ENCODE data around the gene ABLIM2.

ABLIM2 gene

DNA sequence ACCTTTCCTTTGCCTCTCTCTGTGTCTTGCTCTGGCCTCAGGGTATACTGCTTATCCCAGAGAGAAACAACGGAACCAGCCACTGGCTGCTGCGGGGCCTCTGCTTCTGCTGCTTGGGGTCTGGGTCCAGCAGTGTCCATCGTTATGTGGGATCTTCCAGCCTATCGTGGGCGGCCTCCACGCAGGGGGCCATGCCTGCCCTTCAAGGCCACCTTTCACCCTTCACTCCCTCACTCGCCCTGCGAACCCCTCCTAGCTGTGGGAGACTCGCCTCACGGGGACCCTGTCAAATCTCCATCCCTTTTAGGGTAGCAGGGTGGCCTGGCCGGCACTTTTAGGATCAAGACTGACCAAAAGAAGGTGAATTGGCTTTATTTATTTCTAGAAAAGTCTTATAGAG, 19.3 kb upstream of the ABLIM2 start:
- Histone ChIP-seq H3K4me1 (ENCODE audit: control insufficient read depth, insufficient read depth, low read length) (no peaks in the 10 kb centered on the region), H3K36me3 (ENCODE audit: control insufficient read depth, insufficient read depth, low read length) (no peaks in the 10 kb centered on the region), H3K9ac (ENCODE audit: low read length) (no peak overlapping the region), H3K27me3 (ENCODE audit: control insufficient read depth, insufficient read depth, low read length) (no peaks in the 10 kb centered on the region), H3K4me3 (ENCODE audit: low read length) (no peak overlapping the region), H3K27ac (ENCODE audit: low read depth, low read length) (no peak overlapping the region)

GRCh38 chr4:8177552-8177951, 18.9 kb upstream of the ABLIM2 start:
- H3K27me3 ChIP-seq (ENCODE audit: control insufficient read depth, insufficient read depth, low read length) = no peaks in the 10 kb centered on the region
- H3K36me3 ChIP-seq (ENCODE audit: control insufficient read depth, insufficient read depth, low read length) = no peaks in the 10 kb centered on the region
- no peak overlapping the region for H3K9ac ChIP-seq (ENCODE audit: low read length)
- H3K27ac ChIP-seq (ENCODE audit: low read depth, low read length) = no peak overlapping the region
- no peaks in the 10 kb centered on the region for H3K4me1 ChIP-seq (ENCODE audit: control insufficient read depth, insufficient read depth, low read length)
- H3K4me3 ChIP-seq (ENCODE audit: low read length) = no peak overlapping the region

- Histone ChIP-seq H3K9ac (ENCODE audit: low read length) (no peak overlapping the region), H3K27ac (ENCODE audit: low read depth, low read length) (no peak overlapping the region), H3K4me1 (ENCODE audit: control insufficient read depth, insufficient read depth, low read length) (no peaks in the 10 kb centered on the region), H3K27me3 (ENCODE audit: control insufficient read depth, insufficient read depth, low read length) (peaks cover 3% of the 10 kb centered on the region), H3K4me3 (ENCODE audit: low read length) (no peak overlapping the region), H3K36me3 (ENCODE audit: control insufficient read depth, insufficient read depth, low read length) (no peaks in the 10 kb centered on the region)
Observed at GRCh38 chr4:8176547-8177399, 18.2 kb upstream of the ABLIM2 start.

GRCh38 chr4:8175686-8176085, 17.1 kb upstream of the ABLIM2 start:
- Histone ChIP-seq H3K4me3 (ENCODE audit: low read length) (no peak overlapping the region), H3K9ac (ENCODE audit: low read length) (no peak overlapping the region), H3K4me1 (ENCODE audit: control insufficient read depth, insufficient read depth, low read length) (no peaks in the 10 kb centered on the region), H3K27me3 (ENCODE audit: control insufficient read depth, insufficient read depth, low read length) (peaks cover 3% of the 10 kb centered on the region), H3K36me3 (ENCODE audit: control insufficient read depth, insufficient read depth, low read length) (no peaks in the 10 kb centered on the region), H3K27ac (ENCODE audit: low read depth, low read length) (no peak overlapping the region)

GRCh38 chr4:8174970-8175369, 16.4 kb upstream of the ABLIM2 start:
- Histone ChIP-seq H3K27ac (ENCODE audit: low read depth, low read length) (no peak overlapping the region), H3K9ac (ENCODE audit: low read length) (no peak overlapping the region), H3K36me3 (ENCODE audit: control insufficient read depth, insufficient read depth, low read length) (no peaks in the 10 kb centered on the region), H3K4me3 (ENCODE audit: low read length) (no peak overlapping the region), H3K27me3 (ENCODE audit: control insufficient read depth, insufficient read depth, low read length) (peaks cover 3% of the 10 kb centered on the region), H3K4me1 (ENCODE audit: control insufficient read depth, insufficient read depth, low read length) (no peaks in the 10 kb centered on the region)

- Histone ChIP-seq H3K36me3 (ENCODE audit: control insufficient read depth, insufficient read depth, low read length) (no peaks in the 10 kb centered on the region), H3K4me1 (ENCODE audit: control insufficient read depth, insufficient read depth, low read length) (no peaks in the 10 kb centered on the region), H3K27ac (ENCODE audit: low read depth, low read length) (no peak overlapping the region), H3K4me3 (ENCODE audit: low read length) (no peak overlapping the region), H3K9ac (ENCODE audit: low read length) (no peak overlapping the region), H3K27me3 (ENCODE audit: control insufficient read depth, insufficient read depth, low read length) (peaks cover 3% of the 10 kb centered on the region)
Observed at GRCh38 chr4:8173492-8174242, 15.1 kb upstream of the ABLIM2 start.

- Histone ChIP-seq H3K36me3 (ENCODE audit: control insufficient read depth, insufficient read depth, low read length) (no peaks in the 10 kb centered on the region), H3K9ac (ENCODE audit: low read length) (no peak overlapping the region), H3K4me3 (ENCODE audit: low read length) (no peak overlapping the region), H3K4me1 (ENCODE audit: control insufficient read depth, insufficient read depth, low read length) (no peaks in the 10 kb centered on the region), H3K27me3 (ENCODE audit: control insufficient read depth, insufficient read depth, low read length) (peaks cover 3% of the 10 kb centered on the region), H3K27ac (ENCODE audit: low read depth, low read length) (no peak overlapping the region)
Observed at GRCh38 chr4:8171984-8172924, 13.6 kb upstream of the ABLIM2 start.

- Histone ChIP-seq H3K4me1 (ENCODE audit: control insufficient read depth, insufficient read depth, low read length) (no peaks in the 10 kb centered on the region), H3K36me3 (ENCODE audit: control insufficient read depth, insufficient read depth, low read length) (no peaks in the 10 kb centered on the region), H3K27me3 (ENCODE audit: control insufficient read depth, insufficient read depth, low read length) (peaks cover 3% of the 10 kb centered on the region), H3K4me3 (ENCODE audit: low read length) (no peak overlapping the region), H3K9ac (ENCODE audit: low read length) (no peak overlapping the region), H3K27ac (ENCODE audit: low read depth, low read length) (no peak overlapping the region)
Observed at GRCh38 chr4:8171266-8171665, 12.7 kb upstream of the ABLIM2 start.

- Histone ChIP-seq H3K27me3 (ENCODE audit: control insufficient read depth, insufficient read depth, low read length) (peaks cover 3% of the 10 kb centered on the region), H3K4me3 (ENCODE audit: low read length) (no peak overlapping the region), H3K9ac (ENCODE audit: low read length) (no peak overlapping the region), H3K36me3 (ENCODE audit: control insufficient read depth, insufficient read depth, low read length) (no peaks in the 10 kb centered on the region), H3K4me1 (ENCODE audit: control insufficient read depth, insufficient read depth, low read length) (no peaks in the 10 kb centered on the region), H3K27ac (ENCODE audit: low read depth, low read length) (no peak overlapping the region)
Observed at GRCh38 chr4:8170341-8170740, 11.7 kb upstream of the ABLIM2 start.

GRCh38 chr4:8169763-8170162, 11.2 kb upstream of the ABLIM2 start:
- no peak overlapping the region for H3K27ac ChIP-seq (ENCODE audit: low read depth, low read length)
- no peak overlapping the region for H3K4me3 ChIP-seq (ENCODE audit: low read length)
- no peaks in the 10 kb centered on the region for H3K36me3 ChIP-seq (ENCODE audit: control insufficient read depth, insufficient read depth, low read length)
- H3K4me1 ChIP-seq (ENCODE audit: control insufficient read depth, insufficient read depth, low read length) = no peaks in the 10 kb centered on the region
- no peak overlapping the region for H3K9ac ChIP-seq (ENCODE audit: low read length)
- peaks cover 3% of the 10 kb centered on the region for H3K27me3 ChIP-seq (ENCODE audit: control insufficient read depth, insufficient read depth, low read length)

GRCh38 chr4:8168832-8169598, 10.4 kb upstream of the ABLIM2 start:
- H3K27me3 ChIP-seq (ENCODE audit: control insufficient read depth, insufficient read depth, low read length) = peaks cover 3% of the 10 kb centered on the region
- no peak overlapping the region for H3K9ac ChIP-seq (ENCODE audit: low read length)
- H3K4me3 ChIP-seq (ENCODE audit: low read length) = no peak overlapping the region
- H3K36me3 ChIP-seq (ENCODE audit: control insufficient read depth, insufficient read depth, low read length) = no peaks in the 10 kb centered on the region
- H3K27ac ChIP-seq (ENCODE audit: low read depth, low read length) = no peak overlapping the region
- H3K4me1 ChIP-seq (ENCODE audit: control insufficient read depth, insufficient read depth, low read length) = no peaks in the 10 kb centered on the region

All from rectal smooth muscle tissue (tissue), 1 donor.